ENCODE data around the gene TENM4.

Gene TENM4

GRCh38 chr11:79045018-79045799 lies 395.6 kb downstream of the TENM4 start:
- no peak for DNase-seq

- DNase-seq, result no peak
These were observed 396.6 kb downstream of the TENM4 start for GRCh38 chr11:79044201-79044600.

GRCh38 chr11:79043726-79044125 lies 397.1 kb downstream of the TENM4 start:
- no peak for DNase-seq

GRCh38 chr11:79042824-79043223 lies 398.0 kb downstream of the TENM4 start:
- DNase-seq, result peak; percentile 26

GRCh38 chr11:79040348-79040747 lies 400.5 kb downstream of the TENM4 start:
- no peak for DNase-seq

GRCh38 chr11:79039122-79039521 lies 401.7 kb downstream of the TENM4 start:
- no peak for DNase-seq

GRCh38 chr11:79035881-79036280 lies 404.9 kb downstream of the TENM4 start:
- DNase-seq, result no peak

GRCh38 chr11:79033833-79034232 lies 407.0 kb downstream of the TENM4 start:
- no peak for DNase-seq

- DNase-seq, result no peak
These were observed 410.4 kb downstream of the TENM4 start for GRCh38 chr11:79030448-79030847.

- DNase-seq, result no peak
These were observed 412.6 kb downstream of the TENM4 start for GRCh38 chr11:79028225-79028624.

GRCh38 chr11:79026803-79027445 lies 413.9 kb downstream of the TENM4 start:
- DNase-seq, result no peak

GRCh38 chr11:79025622-79026021 lies 415.2 kb downstream of the TENM4 start:
- DNase-seq, result no peak

GRCh38 chr11:79025097-79025496 lies 415.7 kb downstream of the TENM4 start:
- DNase-seq, result no peak

GRCh38 chr11:79022265-79022664 lies 418.6 kb downstream of the TENM4 start:
- DNase-seq, result no peak

GRCh38 chr11:79021601-79022000 lies 419.2 kb downstream of the TENM4 start:
- DNase-seq, result no peak

- no peak for DNase-seq
These were observed 420.9 kb downstream of the TENM4 start for GRCh38 chr11:79019975-79020374.

GRCh38 chr11:79019277-79019676 lies 421.6 kb downstream of the TENM4 start:
- no peak for DNase-seq

- DNase-seq, result no peak
These were observed 422.4 kb downstream of the TENM4 start for GRCh38 chr11:79018371-79018849.

- no peak for DNase-seq
These were observed 423.0 kb downstream of the TENM4 start for GRCh38 chr11:79017811-79018210.

- no peak for DNase-seq
These were observed 427.3 kb downstream of the TENM4 start for GRCh38 chr11:79013509-79013908.

- DNase-seq, result no peak
These were observed 429.5 kb downstream of the TENM4 start for GRCh38 chr11:79011357-79011756.

GRCh38 chr11:79007771-79008402 lies 432.9 kb downstream of the TENM4 start:
- no peak for DNase-seq

GRCh38 chr11:79006854-79007253 lies 434.0 kb downstream of the TENM4 start:
- DNase-seq, result no peak

- DNase-seq, result no peak
These were observed 444.8 kb downstream of the TENM4 start for GRCh38 chr11:78996007-78996406.

Measured in NCI-H1105 treated with DMSO at 0.1 percent for 48 hours (cell line).